B cell (primary cell): ENCODE data around the gene CDC42. TPM values are rescaled to one million over a fixed set of nuclear protein-coding genes. Genes with fewer than 3 reads are reported as not detected.

Experiments used
- ATAC-seq: fragments of 200-7000 bp; cut with Tn5 transposase; one replicate; pipeline ENCODE4 v1.10.0; 2021; ENCODE audit warnings: low read depth, mild to moderate bottlenecking, moderate number of reproducible peaks, moderate library complexity
- CTCF ChIA-PET: fragments of 350-600 bp; sonication (Branson Sonifier 250); formaldehyde crosslinking; loops from one replicate; lab custom pipeline; 2021; ENCODE audit warnings: antibody characterized with exemption, inconsistent platforms; lab: Charles Lee
- POLR2A ChIA-PET: fragments of 350-600 bp; sonication (Branson Sonifier 250); formaldehyde crosslinking; loops from one replicate; lab custom pipeline; 2021; ENCODE audit warnings: antibody characterized with exemption; lab: Charles Lee
- DNase-seq: peaks from one replicate; pipeline ENCODE4 v3.0.0; 2013
- H2AFZ ChIP-seq: 2 replicates; pipeline ENCODE4 v1.6.1; 2012; ENCODE audit warnings: mild to moderate bottlenecking, low read depth, low read length; ENCODE audit not compliant: insufficient read depth, poor library complexity, severe bottlenecking
- H3K27ac ChIP-seq, 2 donors: 1 replicate in 1 of 2; 2 replicates in 1 of 2; pipeline ENCODE4 v1.5.1; 2012 to 2013; ENCODE audit warnings: low read length in 2 of 2, mild to moderate bottlenecking in 2 of 2, moderate library complexity in 1 of 2
- H3K27me3 ChIP-seq, 4 experiments: fragments of 200-600 bp in 1 of 4; sonication (generic) in 1 of 4; replicated peaks in 1 of 4; 1 replicate in 2 of 4; 2 replicates in 2 of 4; pipeline versions ENCODE4 v1.6.1 to v1.7.0; 2013 to 2016; ENCODE audit warnings: low read length in 3 of 4, mild to moderate bottlenecking in 2 of 4, mixed read lengths in 1 of 4, moderate library complexity in 1 of 4; ENCODE audit not compliant: insufficient read depth in 4 of 4, control insufficient read depth in 3 of 4; ENCODE audit errors: control extremely low read depth in 1 of 4
- H3K36me3 ChIP-seq, 2 experiments: replicated peaks in 1 of 2; 1 replicate in 1 of 2; 2 replicates in 1 of 2; pipeline versions ENCODE4 v1.6.1 to v1.7.1; 2013; ENCODE audit warnings: low read length in 1 of 2; ENCODE audit not compliant: insufficient read depth in 2 of 2, control insufficient read depth in 1 of 2; ENCODE audit errors: control extremely low read depth in 1 of 2, extremely low read depth in 1 of 2
- H3K4me1 ChIP-seq, 2 donors: fragments of 200-600 bp in 1 of 2; sonication (generic) in 1 of 2; 1 replicate in 1 of 2; 2 replicates in 1 of 2; pipeline versions ENCODE4 v1.5.1 to v1.6.1; 2013 to 2017; ENCODE audit warnings: low read length in 2 of 2; ENCODE audit not compliant: control insufficient read depth in 2 of 2, insufficient read depth in 2 of 2
- H3K4me2 ChIP-seq: replicated peaks from 2 replicates; pipeline ENCODE3; 2012; ENCODE audit warnings: mild to moderate bottlenecking, low read depth, low read length; ENCODE audit not compliant: poor library complexity, severe bottlenecking
- H3K4me3 ChIP-seq, 5 experiments: fragments of 200-600 bp in 1 of 5; sonication (generic) in 1 of 5; 1 replicate in 3 of 5; 2 replicates in 2 of 5; pipeline versions ENCODE4 v1.5.1 to v1.7.0; 2011 to 2016; ENCODE audit warnings: low read length in 4 of 5, mild to moderate bottlenecking in 4 of 5, low read depth in 2 of 5, control low read depth in 1 of 5, moderate library complexity in 1 of 5; ENCODE audit not compliant: insufficient read depth in 1 of 5; ENCODE audit errors: control extremely low read depth in 1 of 5, extremely low read depth in 1 of 5
- H3K79me2 ChIP-seq: fragments of 200-600 bp; sonication (generic); one replicate; pipeline ENCODE4 v1.6.0; 2016; ENCODE audit warnings: low read length; ENCODE audit not compliant: control insufficient read depth, insufficient read depth
- H3K9ac ChIP-seq: fragments of 200-600 bp; sonication (generic); 2 replicates; pipeline ENCODE4 v1.6.1; 2017; ENCODE audit warnings: mild to moderate bottlenecking, low read length, moderate library complexity
- H3K9me3 ChIP-seq, 3 donors: one replicate each; pipeline versions ENCODE4 v1.6.1 to v1.7.1; 2013; ENCODE audit warnings: low read length in 2 of 3; ENCODE audit not compliant: control insufficient read depth in 2 of 3, insufficient read depth in 1 of 3; ENCODE audit errors: control extremely low read depth in 1 of 3
- H4K20me1 ChIP-seq: 2 replicates; pipeline ENCODE4 v1.6.0; 2012; ENCODE audit warnings: mild to moderate bottlenecking, low read length; ENCODE audit not compliant: insufficient read depth, control insufficient read depth, poor library complexity, severe bottlenecking
- H3K27ac Mint-ChIP-seq: one replicate; pipeline ENCODE4 v1.8.0; 2021; ENCODE audit warnings: mixed read lengths
- H3K27me3 Mint-ChIP-seq: one replicate; pipeline ENCODE4 v1.8.0; 2021; ENCODE audit warnings: mixed read lengths
- H3K4me1 Mint-ChIP-seq: one replicate; pipeline ENCODE4 v1.8.0; 2021; ENCODE audit warnings: mixed read lengths
- H3K4me3 Mint-ChIP-seq: one replicate; pipeline ENCODE4 v1.8.0; 2021; ENCODE audit warnings: mixed read lengths
- H3K9me3 Mint-ChIP-seq: one replicate; pipeline ENCODE4 v1.8.0; 2022; ENCODE audit warnings: mixed read lengths; ENCODE audit not compliant: insufficient read depth
- EZH2 ChIP-seq: IDR thresholded peaks from 2 replicates; pipeline ENCODE4 v1.6.1; 2012; ENCODE audit warnings: borderline replicate concordance, low read depth, mild to moderate bottlenecking, moderate library complexity, low read length; ENCODE audit not compliant: insufficient read depth, poor library complexity, severe bottlenecking
- WGBS: methylation state at CpG from one replicate; pipeline ENCODE4 v1.1.5; 2013; ENCODE audit warnings: missing lambda C conversion rate; ENCODE audit not compliant: insufficient coverage; 5-methylcytosine and 5-hydroxymethylcytosine counted together
- intact Hi-C: fragments of 100-400 bp; cut with micrococcal nuclease; formaldehyde crosslinking; loops from one replicate; pipeline ENCODE4 v1.10.0; 2022
- polyA plus RNA-seq: library from polyadenylated mRNA; depleted of rRNA; stranded (reverse); fragments of >200 nt; gene quantifications from 2 replicates; pipeline ENCODE4 v1.2.3, GENCODE V29; 2012
- total RNA-seq, 2 donors: library from RNA; stranded (reverse); fragments of 120-200 nt in 1 of 2; gene quantifications; 1 replicate in 1 of 2; 2 replicates in 1 of 2; pipeline versions ENCODE4 v1.2.3 to v1.2.4, GENCODE V29; 2013 to 2022
- TF ChIP-seq, protein P1 (sequence below): fragments of 200-600 bp; IDR thresholded peaks from one replicate; pipeline ENCODE4 v1.8.0; 2022; ENCODE audit warnings: antibody characterized with exemption, mild to moderate bottlenecking

The CDC42 gene
- total and polyA plus RNA-seq, 2 donors (not counting 1 experiment from before 2014, with no cell fraction given): 111 to 202 TPM

GRCh38 chr1:22074803-22075202 is 22.3 kb downstream of the CDC42 start:
- Mint-ChIP-seq H3K4me1 (peaks cover 79% of the 10 kb centered on the region), H3K27ac (peak overlapping the region; percentile 68), H3K27me3 (no peaks in the 10 kb centered on the region), H3K9me3 (no peaks in the 10 kb centered on the region), H3K4me3 (peak overlapping the region; percentile 51)
- Histone ChIP-seq H3K4me1 (peaks cover 63 to 67% of the 10 kb centered on the region in 2 donors), H4K20me1 (peaks cover 99% of the 10 kb centered on the region), H3K36me3 (peaks cover 11 to 41% of the 10 kb centered on the region in 2 experiments), H3K4me2 (peak overlapping the region; percentile 61), H3K4me3 (peak overlapping the region in 1 of 5 experiments; percentile 26), H3K79me2 (peaks cover 100% of the 10 kb centered on the region), H3K27ac (peak overlapping the region; percentile 35 to 67), H3K9me3 (peaks cover 0 to 10% (median 0%) of the 10 kb centered on the region in 3 donors), H3K9ac (peak overlapping the region; percentile 19), H3K27me3 (no peaks in the 10 kb centered on the region), H2AFZ (no peak overlapping the region)
- CTCF ChIA-PET: interaction anchor here (0.8 kb wide), 1 partner anchor 54 kb away, joined by 3 read pairs; no protein-coding TSS in a partner anchor
- TF ChIP-seq EZH2: no peak
- TF ChIP-seq, protein P1, sequence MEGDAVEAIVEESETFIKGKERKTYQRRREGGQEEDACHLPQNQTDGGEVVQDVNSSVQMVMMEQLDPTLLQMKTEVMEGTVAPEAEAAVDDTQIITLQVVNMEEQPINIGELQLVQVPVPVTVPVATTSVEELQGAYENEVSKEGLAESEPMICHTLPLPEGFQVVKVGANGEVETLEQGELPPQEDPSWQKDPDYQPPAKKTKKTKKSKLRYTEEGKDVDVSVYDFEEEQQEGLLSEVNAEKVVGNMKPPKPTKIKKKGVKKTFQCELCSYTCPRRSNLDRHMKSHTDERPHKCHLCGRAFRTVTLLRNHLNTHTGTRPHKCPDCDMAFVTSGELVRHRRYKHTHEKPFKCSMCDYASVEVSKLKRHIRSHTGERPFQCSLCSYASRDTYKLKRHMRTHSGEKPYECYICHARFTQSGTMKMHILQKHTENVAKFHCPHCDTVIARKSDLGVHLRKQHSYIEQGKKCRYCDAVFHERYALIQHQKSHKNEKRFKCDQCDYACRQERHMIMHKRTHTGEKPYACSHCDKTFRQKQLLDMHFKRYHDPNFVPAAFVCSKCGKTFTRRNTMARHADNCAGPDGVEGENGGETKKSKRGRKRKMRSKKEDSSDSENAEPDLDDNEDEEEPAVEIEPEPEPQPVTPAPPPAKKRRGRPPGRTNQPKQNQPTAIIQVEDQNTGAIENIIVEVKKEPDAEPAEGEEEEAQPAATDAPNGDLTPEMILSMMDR: no peak
- intact Hi-C loops: loop anchor here (2.0 kb wide), 2 partner anchors 14 to 18 kb away; no protein-coding TSS in a partner anchor
- ATAC-seq: no peak
- POLR2A ChIA-PET: interaction anchor here (2.5 kb wide), 1 partner anchor 21 kb away, joined by 10 read pairs; the partner anchor contains the start of gene CDC42
- WGBS: no CpG with 5 or more reads among the region's 1 CpG
- no peak for DNase-seq

GRCh38 chr1:22075718-22076117 is 23.2 kb downstream of the CDC42 start:
- POLR2A ChIA-PET: interaction anchor here (2.5 kb wide), 1 partner anchor 22 kb away, joined by 10 read pairs; the partner anchor contains the start of gene CDC42
- peak; percentile 44 for DNase-seq
- intact Hi-C loops: loop anchor here (2.0 kb wide), 2 partner anchors 13 to 19 kb away; no protein-coding TSS in a partner anchor
- Histone ChIP-seq H3K4me3 (peak overlapping the region in 3 of 5 experiments; percentile 13 to 26 (median 20)), H3K27ac (peak overlapping the region; percentile 44 to 67), H2AFZ (no peak overlapping the region), H3K79me2 (peaks cover 100% of the 10 kb centered on the region), H3K9me3 (peaks cover 0 to 5% (median 0%) of the 10 kb centered on the region in 3 donors), H3K36me3 (peaks cover 15 to 47% of the 10 kb centered on the region in 2 experiments), H3K4me1 (peaks cover 64 to 72% of the 10 kb centered on the region in 2 donors), H4K20me1 (peaks cover 99% of the 10 kb centered on the region), H3K9ac (peak overlapping the region; percentile 19), H3K27me3 (no peaks in the 10 kb centered on the region), H3K4me2 (peak overlapping the region; percentile 61)
- peak; percentile 45 for ATAC-seq
- peak overlapping the region; percentile 33 for H3K27ac Mint-ChIP-seq
- TF ChIP-seq, protein P1: no peak
- TF ChIP-seq EZH2: no peak
- no peaks in the 10 kb centered on the region for H3K27me3 Mint-ChIP-seq
- no CpG with 5 or more reads among the region's 2 CpGs for WGBS
- CTCF ChIA-PET: interaction anchor here (0.7 kb wide), 1 partner anchor 23 kb away, joined by 3 read pairs; the partner anchor contains the start of gene CDC42
- peaks cover 83% of the 10 kb centered on the region for H3K4me1 Mint-ChIP-seq
- peak overlapping the region; percentile 76 for H3K4me3 Mint-ChIP-seq
- H3K9me3 Mint-ChIP-seq: no peaks in the 10 kb centered on the region
